Neural cell (in vitro differentiated cells): ENCODE measurements around the gene KIF5C. TPM values are rescaled to one million over a fixed set of nuclear protein-coding genes. Genes with fewer than 3 reads are reported as not detected.

Experiments
- H2AFZ ChIP-seq: fragments of 200-600, 300-800 bp; sonication (generic), shearing (Covaris generic); 2 replicates; pipeline ENCODE4 v1.6.0; 2014; ENCODE audit warnings: low read depth, mild to moderate bottlenecking, antibody characterized with exemption, low read length, moderate library complexity
- H3F3A ChIP-seq: fragments of 200-600 bp; shearing (Covaris generic); 2 replicates; pipeline ENCODE4 v1.6.1; 2016; ENCODE audit warnings: mild to moderate bottlenecking, moderate library complexity, mixed read lengths, antibody characterized with exemption, low read length; ENCODE audit not compliant: insufficient read depth, poor library complexity, severe bottlenecking
- H3K27ac ChIP-seq: fragments of 200-600, 300-800 bp; sonication (generic), shearing (Covaris generic); 2 replicates; pipeline ENCODE4 v1.5.1; 2014; ENCODE audit warnings: mild to moderate bottlenecking, low read length, moderate library complexity
- H3K27me3 ChIP-seq: fragments of 300-800, 200-600 bp; sonication (generic), shearing (Covaris generic); 2 replicates; pipeline ENCODE4 v1.6.0; 2014; ENCODE audit warnings: mild to moderate bottlenecking, low read depth, low read length, moderate library complexity; ENCODE audit not compliant: insufficient read depth
- H3K36me3 ChIP-seq: fragments of 300-800, 200-600 bp; sonication (generic), shearing (Covaris generic); 2 replicates; pipeline ENCODE4 v1.5.1; 2014; ENCODE audit warnings: mild to moderate bottlenecking, antibody characterized with exemption, low read length, moderate library complexity; ENCODE audit not compliant: insufficient read depth
- H3K4me2 ChIP-seq: fragments of 300-800, 200-600 bp; sonication (generic), shearing (Covaris generic); 2 replicates; pipeline ENCODE4 v1.6.0; 2014; ENCODE audit warnings: mild to moderate bottlenecking, low read length
- H3K4me3 ChIP-seq: fragments of 300-800, 200-600 bp; sonication (generic), shearing (Covaris generic); 2 replicates; pipeline ENCODE4 v1.5.1; 2014; ENCODE audit warnings: mild to moderate bottlenecking, low read length, moderate library complexity
- H3K79me2 ChIP-seq: fragments of 200-600 bp; shearing (Covaris generic); replicated peaks from 2 replicates; pipeline ENCODE4 v1.6.0; 2014; ENCODE audit warnings: mild to moderate bottlenecking, low read length, moderate library complexity; ENCODE audit not compliant: insufficient read depth
- H3K9ac ChIP-seq: fragments of 300-800, 200-600 bp; sonication (generic), shearing (Covaris generic); 2 replicates; pipeline ENCODE4 v1.6.1; 2016; ENCODE audit warnings: mild to moderate bottlenecking, low read length, mixed read lengths
- H3K9me2 ChIP-seq: fragments of 200-600 bp; shearing (Covaris generic); 2 replicates; pipeline ENCODE4 v1.6.1; 2016; ENCODE audit warnings: mild to moderate bottlenecking, low read length, mixed read lengths; ENCODE audit not compliant: insufficient read depth
- H3K9me3 ChIP-seq: fragments of 200-600, 300-800 bp; sonication (generic), shearing (Covaris generic); 2 replicates; pipeline ENCODE4 v1.6.1; 2016; ENCODE audit warnings: mild to moderate bottlenecking, mixed run types, low read length, moderate library complexity, mixed read lengths
- H4K20me1 ChIP-seq: fragments of 200-600 bp; shearing (Covaris generic); 2 replicates; pipeline ENCODE4 v1.6.1; 2016; ENCODE audit warnings: mild to moderate bottlenecking, mixed run types; ENCODE audit not compliant: insufficient read depth
- EP300 ChIP-seq: fragments of 450-650 bp; conservative IDR thresholded peaks from 2 replicates; pipeline ENCODE4 v1.6.1; 2014; ENCODE audit warnings: antibody characterized with exemption, mild to moderate bottlenecking, moderate library complexity; ENCODE audit not compliant: poor library complexity, severe bottlenecking
- EZH2 ChIP-seq: fragments of 200-600, 300-800 bp; shearing (Covaris generic), sonication (generic); IDR thresholded peaks from 2 replicates; pipeline ENCODE4 v1.6.1; 2014; ENCODE audit warnings: antibody characterized with exemption, low read length, borderline replicate concordance, mild to moderate bottlenecking; ENCODE audit not compliant: insufficient read depth, poor library complexity, severe bottlenecking
- MXI1 ChIP-seq: fragments of 450-650 bp; conservative IDR thresholded peaks from 2 replicates; pipeline ENCODE4 v1.6.1; 2014; ENCODE audit warnings: antibody characterized with exemption, mild to moderate bottlenecking; ENCODE audit not compliant: poor library complexity, severe bottlenecking
- POLR2AphosphoS5 ChIP-seq: IDR thresholded peaks from 2 replicates; pipeline ENCODE4 v1.6.1; 2012
- RAD21 ChIP-seq: fragments of 450-650 bp; conservative IDR thresholded peaks from 2 replicates; pipeline ENCODE4 v1.6.1; 2014; ENCODE audit warnings: antibody characterized with exemption, mild to moderate bottlenecking, moderate library complexity
- SMC3 ChIP-seq: fragments of 450-650 bp; conservative IDR thresholded peaks from 2 replicates; pipeline ENCODE4 v1.6.1; 2014; ENCODE audit warnings: antibody characterized with exemption, mild to moderate bottlenecking, moderate library complexity; ENCODE audit not compliant: poor library complexity
- TAF1 ChIP-seq: IDR thresholded peaks from 2 replicates; pipeline ENCODE4 v1.6.1; 2012; ENCODE audit warnings: low read depth
- polyA plus RNA-seq: library from polyadenylated mRNA; depleted of rRNA; stranded (reverse); fragments of >200 nt; gene quantifications from 2 replicates; pipeline ENCODE4 v1.2.3, GENCODE V29; 2014
- TF ChIP-seq, protein P1 (sequence below): IDR thresholded peaks from 2 replicates; pipeline ENCODE4 v1.6.1; 2012; ENCODE audit warnings: borderline replicate concordance
- TF ChIP-seq, protein P2 (sequence below): fragments of 450-650 bp; IDR thresholded peaks from 2 replicates; pipeline ENCODE4 v1.5.1; 2014; ENCODE audit warnings: antibody characterized with exemption, mild to moderate bottlenecking, moderate library complexity; ENCODE audit not compliant: poor library complexity, severe bottlenecking

Gene KIF5C
- polyA plus RNA-seq, 1 donor from 2014 or later: 527 TPM

DNA sequence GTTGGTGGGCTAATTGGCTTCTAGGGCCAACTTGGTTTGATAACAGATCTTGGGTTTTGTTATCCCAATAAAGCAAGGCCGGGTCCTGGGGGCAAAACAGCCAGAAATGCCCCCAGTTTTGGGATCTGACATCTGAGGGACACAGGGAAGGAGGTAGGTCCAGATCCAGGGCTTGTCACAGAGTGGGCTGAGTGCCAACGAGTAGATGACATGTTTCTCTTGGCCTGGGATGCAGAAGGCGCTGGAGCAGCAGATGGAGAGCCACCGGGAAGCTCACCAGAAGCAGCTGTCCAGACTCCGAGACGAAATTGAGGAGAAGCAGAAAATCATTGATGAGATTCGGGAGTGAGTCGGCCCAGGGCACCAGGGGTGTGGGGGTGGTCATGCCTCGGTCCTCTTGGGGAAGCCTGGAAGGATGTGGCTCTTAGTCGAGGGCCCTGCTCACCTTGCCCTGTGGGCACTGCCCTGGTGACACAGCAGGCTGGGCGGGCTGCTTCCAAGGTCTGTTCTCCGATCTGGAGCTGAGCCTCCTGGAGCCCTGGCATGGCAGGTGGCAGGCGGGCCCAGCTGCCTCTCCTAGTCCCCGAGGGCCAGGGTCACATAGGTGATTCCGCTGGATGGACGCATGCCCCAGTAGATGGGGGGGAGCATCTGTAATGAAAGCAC is 123.3 kb downstream of the KIF5C start:
- Histone ChIP-seq H3K27ac (no peak overlapping the region), H2AFZ (no peak overlapping the region), H3K79me2 (no peaks in the 10 kb centered on the region), H3K9me2 (no peaks in the 10 kb centered on the region), H3K27me3 (no peaks in the 10 kb centered on the region), H3K4me2 (no peak overlapping the region), H3K4me3 (no peak overlapping the region), H3F3A (no peaks in the 10 kb centered on the region), H3K36me3 (peaks cover 11% of the 10 kb centered on the region), H3K9ac (no peak overlapping the region), H3K9me3 (no peaks in the 10 kb centered on the region), H4K20me1 (no peaks in the 10 kb centered on the region)
- TF ChIP-seq, protein P1, sequence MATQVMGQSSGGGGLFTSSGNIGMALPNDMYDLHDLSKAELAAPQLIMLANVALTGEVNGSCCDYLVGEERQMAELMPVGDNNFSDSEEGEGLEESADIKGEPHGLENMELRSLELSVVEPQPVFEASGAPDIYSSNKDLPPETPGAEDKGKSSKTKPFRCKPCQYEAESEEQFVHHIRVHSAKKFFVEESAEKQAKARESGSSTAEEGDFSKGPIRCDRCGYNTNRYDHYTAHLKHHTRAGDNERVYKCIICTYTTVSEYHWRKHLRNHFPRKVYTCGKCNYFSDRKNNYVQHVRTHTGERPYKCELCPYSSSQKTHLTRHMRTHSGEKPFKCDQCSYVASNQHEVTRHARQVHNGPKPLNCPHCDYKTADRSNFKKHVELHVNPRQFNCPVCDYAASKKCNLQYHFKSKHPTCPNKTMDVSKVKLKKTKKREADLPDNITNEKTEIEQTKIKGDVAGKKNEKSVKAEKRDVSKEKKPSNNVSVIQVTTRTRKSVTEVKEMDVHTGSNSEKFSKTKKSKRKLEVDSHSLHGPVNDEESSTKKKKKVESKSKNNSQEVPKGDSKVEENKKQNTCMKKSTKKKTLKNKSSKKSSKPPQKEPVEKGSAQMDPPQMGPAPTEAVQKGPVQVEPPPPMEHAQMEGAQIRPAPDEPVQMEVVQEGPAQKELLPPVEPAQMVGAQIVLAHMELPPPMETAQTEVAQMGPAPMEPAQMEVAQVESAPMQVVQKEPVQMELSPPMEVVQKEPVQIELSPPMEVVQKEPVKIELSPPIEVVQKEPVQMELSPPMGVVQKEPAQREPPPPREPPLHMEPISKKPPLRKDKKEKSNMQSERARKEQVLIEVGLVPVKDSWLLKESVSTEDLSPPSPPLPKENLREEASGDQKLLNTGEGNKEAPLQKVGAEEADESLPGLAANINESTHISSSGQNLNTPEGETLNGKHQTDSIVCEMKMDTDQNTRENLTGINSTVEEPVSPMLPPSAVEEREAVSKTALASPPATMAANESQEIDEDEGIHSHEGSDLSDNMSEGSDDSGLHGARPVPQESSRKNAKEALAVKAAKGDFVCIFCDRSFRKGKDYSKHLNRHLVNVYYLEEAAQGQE: no peak
- no peak for TF ChIP-seq TAF1
- TF ChIP-seq RAD21: no peak
- TF ChIP-seq SMC3: no peak
- no peak for TF ChIP-seq MXI1
- no peak for TF ChIP-seq EP300
- TF ChIP-seq, protein P2, sequence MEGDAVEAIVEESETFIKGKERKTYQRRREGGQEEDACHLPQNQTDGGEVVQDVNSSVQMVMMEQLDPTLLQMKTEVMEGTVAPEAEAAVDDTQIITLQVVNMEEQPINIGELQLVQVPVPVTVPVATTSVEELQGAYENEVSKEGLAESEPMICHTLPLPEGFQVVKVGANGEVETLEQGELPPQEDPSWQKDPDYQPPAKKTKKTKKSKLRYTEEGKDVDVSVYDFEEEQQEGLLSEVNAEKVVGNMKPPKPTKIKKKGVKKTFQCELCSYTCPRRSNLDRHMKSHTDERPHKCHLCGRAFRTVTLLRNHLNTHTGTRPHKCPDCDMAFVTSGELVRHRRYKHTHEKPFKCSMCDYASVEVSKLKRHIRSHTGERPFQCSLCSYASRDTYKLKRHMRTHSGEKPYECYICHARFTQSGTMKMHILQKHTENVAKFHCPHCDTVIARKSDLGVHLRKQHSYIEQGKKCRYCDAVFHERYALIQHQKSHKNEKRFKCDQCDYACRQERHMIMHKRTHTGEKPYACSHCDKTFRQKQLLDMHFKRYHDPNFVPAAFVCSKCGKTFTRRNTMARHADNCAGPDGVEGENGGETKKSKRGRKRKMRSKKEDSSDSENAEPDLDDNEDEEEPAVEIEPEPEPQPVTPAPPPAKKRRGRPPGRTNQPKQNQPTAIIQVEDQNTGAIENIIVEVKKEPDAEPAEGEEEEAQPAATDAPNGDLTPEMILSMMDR: no peak
- TF ChIP-seq POLR2AphosphoS5: no peak
- TF ChIP-seq EZH2: no peak

DNA sequence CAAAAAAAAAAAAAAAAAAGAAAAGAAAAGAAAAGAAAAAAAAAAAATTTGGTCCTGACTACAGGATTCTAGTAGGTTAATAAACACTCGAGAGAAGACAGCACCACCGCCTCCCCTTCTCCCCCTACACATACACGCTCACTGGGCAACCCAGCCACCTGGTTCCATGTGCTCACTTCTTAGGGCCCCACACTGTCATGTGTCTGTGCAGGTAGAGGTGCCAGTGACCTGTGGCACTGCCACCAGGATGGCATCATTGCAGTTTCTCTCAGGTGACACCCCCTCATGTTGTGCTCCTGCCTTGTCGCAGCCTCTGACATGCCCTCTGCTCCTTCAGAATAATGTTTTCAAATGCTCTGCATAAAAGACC is 123.8 kb downstream of the KIF5C start:
- H2AFZ ChIP-seq: no peak overlapping the region
- peaks cover 13% of the 10 kb centered on the region for H3K36me3 ChIP-seq
- no peaks in the 10 kb centered on the region for H4K20me1 ChIP-seq
- H3K9ac ChIP-seq: no peak overlapping the region
- no peak overlapping the region for H3K27ac ChIP-seq
- no peak overlapping the region for H3K4me3 ChIP-seq
- TF ChIP-seq TAF1 (no peak), EP300 (no peak), POLR2AphosphoS5 (no peak), RAD21 (no peak), EZH2 (no peak), MXI1 (no peak), SMC3 (no peak)
- no peaks in the 10 kb centered on the region for H3K27me3 ChIP-seq
- no peaks in the 10 kb centered on the region for H3K79me2 ChIP-seq
- H3K4me2 ChIP-seq: no peak overlapping the region
- H3F3A ChIP-seq: no peaks in the 10 kb centered on the region
- no peaks in the 10 kb centered on the region for H3K9me2 ChIP-seq
- no peaks in the 10 kb centered on the region for H3K9me3 ChIP-seq
